RWPE2 (cell line): ENCODE measurements around the gene CD69.

Experiments used
- ATAC-seq: fragments of 200-7000 bp; cut with Tn5 transposase; 3 replicates; pipeline ENCODE4 v1.9.1; 2021; ENCODE audit warnings: low read depth
- DNase-seq: peaks from one replicate; pipeline ENCODE4 v3.0.0-alpha.2; 2020; ENCODE audit warnings: low spot score
- H3K27ac ChIP-seq: fragments of 450-650 bp; 2 replicates; pipeline ENCODE4 v1.5.1; 2017; ENCODE audit warnings: mild to moderate bottlenecking; ENCODE audit not compliant: poor library complexity, severe bottlenecking
- H3K27me3 ChIP-seq: fragments of 250-450 bp; sonication (Bioruptor Pico); 2 replicates; pipeline ENCODE4 v1.5.1; 2021; ENCODE audit warnings: mild to moderate bottlenecking, moderate library complexity; ENCODE audit not compliant: insufficient read depth, poor library complexity, severe bottlenecking
- H3K36me3 ChIP-seq: fragments of 250-450 bp; sonication (Bioruptor Pico); 2 replicates; pipeline ENCODE4 v1.5.1; 2020; ENCODE audit warnings: low read depth, mild to moderate bottlenecking, moderate library complexity
- H3K4me1 ChIP-seq: fragments of 250-450 bp; sonication (Bioruptor Pico); 2 replicates; pipeline ENCODE4 v1.5.1; 2021; ENCODE audit warnings: mild to moderate bottlenecking, moderate library complexity; ENCODE audit not compliant: insufficient read depth, poor library complexity, severe bottlenecking
- H3K4me3 ChIP-seq: fragments of 250-450 bp; sonication (Bioruptor Pico); 2 replicates; pipeline ENCODE4 v1.5.1; 2021; ENCODE audit warnings: mild to moderate bottlenecking, moderate library complexity; ENCODE audit not compliant: severe bottlenecking
- H3K9me3 ChIP-seq: fragments of 250-450 bp; sonication (Bioruptor Pico); 2 replicates; pipeline ENCODE4 v1.5.1; 2021; ENCODE audit warnings: mild to moderate bottlenecking, moderate library complexity; ENCODE audit not compliant: severe bottlenecking
- TF ChIP-seq, protein P1 (sequence below): fragments of 450-650 bp; IDR thresholded peaks from one replicate; pipeline ENCODE4 v1.5.1; 2017; ENCODE audit warnings: mild to moderate bottlenecking, moderate library complexity; ENCODE audit not compliant: poor library complexity, severe bottlenecking

CD69 gene

DNA sequence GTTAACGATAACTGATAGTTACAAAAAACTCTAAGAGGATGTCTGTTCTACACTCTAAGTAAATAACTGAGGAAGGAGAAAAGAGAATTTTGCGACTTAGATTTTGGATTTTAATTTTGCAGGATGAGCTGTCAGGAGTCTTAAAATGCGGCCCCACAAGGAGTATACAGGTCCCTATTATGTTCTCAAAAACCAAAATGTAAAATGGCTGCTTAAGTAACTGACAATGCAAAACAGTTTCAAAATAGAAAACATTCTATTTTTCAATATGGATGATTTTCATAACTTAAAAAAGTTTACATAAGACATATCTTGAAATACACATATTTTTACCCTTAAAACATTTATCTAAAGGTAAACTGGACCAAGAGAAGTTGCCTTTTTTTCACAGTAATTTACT is 2.6 kb downstream of the CD69 start:
- Histone ChIP-seq H3K4me3 (no peak overlapping the region), H3K36me3 (no peaks in the 10 kb centered on the region), H3K27me3 (no peaks in the 10 kb centered on the region), H3K4me1 (no peaks in the 10 kb centered on the region), H3K27ac (no peak overlapping the region), H3K9me3 (no peaks in the 10 kb centered on the region)
- TF ChIP-seq, protein P1, sequence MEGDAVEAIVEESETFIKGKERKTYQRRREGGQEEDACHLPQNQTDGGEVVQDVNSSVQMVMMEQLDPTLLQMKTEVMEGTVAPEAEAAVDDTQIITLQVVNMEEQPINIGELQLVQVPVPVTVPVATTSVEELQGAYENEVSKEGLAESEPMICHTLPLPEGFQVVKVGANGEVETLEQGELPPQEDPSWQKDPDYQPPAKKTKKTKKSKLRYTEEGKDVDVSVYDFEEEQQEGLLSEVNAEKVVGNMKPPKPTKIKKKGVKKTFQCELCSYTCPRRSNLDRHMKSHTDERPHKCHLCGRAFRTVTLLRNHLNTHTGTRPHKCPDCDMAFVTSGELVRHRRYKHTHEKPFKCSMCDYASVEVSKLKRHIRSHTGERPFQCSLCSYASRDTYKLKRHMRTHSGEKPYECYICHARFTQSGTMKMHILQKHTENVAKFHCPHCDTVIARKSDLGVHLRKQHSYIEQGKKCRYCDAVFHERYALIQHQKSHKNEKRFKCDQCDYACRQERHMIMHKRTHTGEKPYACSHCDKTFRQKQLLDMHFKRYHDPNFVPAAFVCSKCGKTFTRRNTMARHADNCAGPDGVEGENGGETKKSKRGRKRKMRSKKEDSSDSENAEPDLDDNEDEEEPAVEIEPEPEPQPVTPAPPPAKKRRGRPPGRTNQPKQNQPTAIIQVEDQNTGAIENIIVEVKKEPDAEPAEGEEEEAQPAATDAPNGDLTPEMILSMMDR: no peak
- no peak for DNase-seq
- no peak for ATAC-seq

DNA sequence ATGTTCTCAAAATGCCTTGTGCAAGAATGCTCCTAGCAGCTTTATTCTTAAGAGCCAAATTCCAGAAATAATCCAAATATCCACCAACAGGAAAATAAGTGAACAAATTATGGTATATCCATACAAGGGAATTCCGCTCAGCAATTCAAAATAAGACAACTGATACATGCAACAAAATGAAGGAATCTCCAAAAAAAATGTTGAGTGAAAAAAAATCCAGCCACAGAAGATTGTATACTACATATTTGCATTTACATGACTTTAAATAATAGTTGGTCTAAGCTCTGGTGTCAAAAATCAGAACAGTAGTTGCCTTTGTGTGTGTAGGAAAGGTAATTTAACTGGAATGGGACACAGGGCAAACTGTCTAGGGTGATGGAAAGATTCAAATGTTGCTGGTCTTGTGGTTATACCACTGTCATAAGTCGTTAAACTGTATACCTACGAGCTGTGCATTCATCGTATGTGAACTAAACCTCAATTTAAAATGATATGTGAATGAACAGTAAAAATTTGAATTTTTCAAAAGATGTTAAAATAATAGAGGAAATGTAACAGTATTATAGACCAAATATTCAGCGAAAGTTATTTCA is 3.2 kb downstream of the CD69 start:
- no peak overlapping the region for H3K27ac ChIP-seq
- H3K27me3 ChIP-seq: no peaks in the 10 kb centered on the region
- no peaks in the 10 kb centered on the region for H3K4me1 ChIP-seq

DNA sequence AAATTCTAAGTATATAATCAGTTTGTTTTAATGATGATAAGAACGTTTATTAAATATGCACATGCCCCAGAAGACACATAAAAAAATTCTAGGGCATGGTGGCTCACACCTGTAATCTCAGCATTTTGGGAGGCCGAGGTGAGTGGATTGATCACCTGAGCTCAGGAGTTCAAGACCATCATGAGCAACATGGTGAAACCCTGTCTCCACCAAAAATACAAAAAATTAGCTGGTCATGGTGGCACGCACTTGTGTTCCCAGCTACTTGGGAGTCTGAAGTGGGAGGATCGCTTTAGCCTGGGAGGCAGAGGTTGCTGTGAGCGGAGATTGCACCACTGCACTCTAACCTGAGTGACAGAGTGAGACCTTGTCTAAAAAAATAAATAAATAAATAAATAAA is 4.0 kb downstream of the CD69 start:
- DNase-seq (no peak), ATAC-seq (no peak)
- no peaks in the 10 kb centered on the region for H3K36me3 ChIP-seq
- no peak overlapping the region for H3K27ac ChIP-seq
- no peaks in the 10 kb centered on the region for H3K4me1 ChIP-seq
- TF ChIP-seq, protein P1: no peak
- H3K27me3 ChIP-seq: no peaks in the 10 kb centered on the region
- no peak overlapping the region for H3K4me3 ChIP-seq
- no peaks in the 10 kb centered on the region for H3K9me3 ChIP-seq

More for the DNA sequence above, 3.2 kb downstream of the CD69 start:
- TF ChIP-seq, protein P1: no peak
- Histone ChIP-seq H3K4me3 (no peak overlapping the region), H3K9me3 (no peaks in the 10 kb centered on the region), H3K36me3 (no peaks in the 10 kb centered on the region)
- DNase-seq: no peak
- ATAC-seq: no peak

DNA sequence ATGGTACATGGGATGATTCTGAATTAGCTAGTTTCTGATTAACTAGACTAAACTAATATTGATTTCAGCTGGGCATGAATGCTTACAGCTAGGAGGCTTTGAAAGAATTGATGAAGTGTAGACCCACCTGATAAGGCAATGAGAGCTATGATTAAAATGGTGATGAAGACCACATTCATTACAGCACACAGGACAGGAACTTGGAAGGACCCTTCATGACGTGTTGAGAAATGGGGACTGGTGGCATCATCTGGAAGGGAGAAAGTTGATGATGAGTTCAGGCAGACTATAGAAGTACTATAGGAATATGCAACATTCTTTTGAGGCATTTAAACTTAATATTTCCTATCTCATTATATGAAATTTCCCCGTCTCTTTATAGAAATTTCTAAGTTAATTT is 4.5 kb downstream of the CD69 start:
- TF ChIP-seq, protein P1: no peak
- ATAC-seq (no peak), DNase-seq (no peak)
- Histone ChIP-seq H3K4me3 (no peak overlapping the region), H3K27ac (no peak overlapping the region), H3K4me1 (no peaks in the 10 kb centered on the region), H3K36me3 (no peaks in the 10 kb centered on the region), H3K27me3 (no peaks in the 10 kb centered on the region), H3K9me3 (no peaks in the 10 kb centered on the region)

DNA sequence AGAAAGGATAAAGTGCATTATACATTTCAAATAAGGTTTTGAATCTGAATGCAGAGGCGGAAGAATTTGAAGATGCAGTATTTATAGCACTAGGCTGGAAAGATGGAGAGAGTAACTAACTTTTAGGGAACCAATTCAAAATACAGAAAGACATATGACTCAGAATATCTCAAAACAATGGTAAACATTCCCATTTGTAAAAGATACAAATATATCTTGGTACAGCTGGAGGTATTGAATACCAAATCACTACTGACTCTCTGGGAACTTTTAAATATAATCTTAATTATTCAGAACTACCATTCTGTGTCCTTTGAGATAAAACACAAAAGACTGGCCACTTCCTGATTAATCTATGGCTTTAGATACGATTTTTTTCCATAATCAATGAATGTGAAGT is 5.1 kb downstream of the CD69 start:
- H3K4me1 ChIP-seq: no peaks in the 10 kb centered on the region
- DNase-seq: no peak
- no peak for ATAC-seq
- H3K4me3 ChIP-seq: no peak overlapping the region
- TF ChIP-seq, protein P1: no peak
- no peak overlapping the region for H3K27ac ChIP-seq
- H3K9me3 ChIP-seq: no peaks in the 10 kb centered on the region
- no peaks in the 10 kb centered on the region for H3K36me3 ChIP-seq
- H3K27me3 ChIP-seq: no peaks in the 10 kb centered on the region
